Brain microvascular endothelial cell (primary cell): ENCODE results near the gene NPAS2.

Source experiments
- DNase-seq: peaks from one replicate; pipeline ENCODE4 v3.0.0-alpha.2; 2020
- H3K27ac ChIP-seq: fragments of 250-450 bp; sonication (Bioruptor Pico); 2 replicates; pipeline ENCODE4 v1.5.1; 2020; ENCODE audit warnings: mild to moderate bottlenecking, moderate library complexity
- H3K27me3 ChIP-seq: fragments of 250-450 bp; sonication (Bioruptor Pico); replicated peaks from 2 replicates; pipeline ENCODE4 v1.5.1; 2020; ENCODE audit warnings: mild to moderate bottlenecking
- H3K36me3 ChIP-seq: fragments of 250-450 bp; sonication (Bioruptor Pico); replicated peaks from 2 replicates; pipeline ENCODE4 v1.5.1; 2020; ENCODE audit warnings: mild to moderate bottlenecking
- H3K4me3 ChIP-seq: 2 replicates; pipeline ENCODE4 v1.5.1; 2011; ENCODE audit warnings: low read depth, mild to moderate bottlenecking, control low read depth, low read length, moderate library complexity
- CTCF ChIP-seq: IDR thresholded peaks from 2 replicates; pipeline ENCODE4 v1.5.1; 2011; ENCODE audit warnings: low read depth, mild to moderate bottlenecking, moderate library complexity, low read length, control low read depth, inconsistent platforms; ENCODE audit errors: missing control alignments
- in situ Hi-C: cut with HindIII; loops from 2 replicates; pipeline ENCODE4 v1.10.0; 2017; ENCODE audit warnings: low sequenced_read_pairs, low pct_ligation_motif_present

Gene NPAS2

GRCh38 chr2:100962366-100963025 lies 142.6 kb downstream of the NPAS2 start:
- in situ Hi-C loops = no loop called here
- TF ChIP-seq CTCF = no peak
- H3K27ac ChIP-seq = no peak overlapping the region
- H3K27me3 ChIP-seq = no peaks in the 10 kb centered on the region
- no peak overlapping the region for H3K4me3 ChIP-seq
- no peak for DNase-seq
- H3K36me3 ChIP-seq = peaks cover 2% of the 10 kb centered on the region

- in situ Hi-C loops = no loop called here
- DNase-seq = no peak
- Histone ChIP-seq H3K27me3 (no peaks in the 10 kb centered on the region), H3K36me3 (peaks cover 6% of the 10 kb centered on the region), H3K4me3 (no peak overlapping the region), H3K27ac (no peak overlapping the region)
- no peak for TF ChIP-seq CTCF
Measured at GRCh38 chr2:100963026-100963375, 143.1 kb downstream of the NPAS2 start.

GRCh38 chr2:100964222-100964621 lies 144.3 kb downstream of the NPAS2 start:
- no peak for TF ChIP-seq CTCF
- in situ Hi-C loops = no loop called here
- no peak for DNase-seq
- Histone ChIP-seq H3K27me3 (no peaks in the 10 kb centered on the region), H3K4me3 (no peak overlapping the region), H3K36me3 (peaks cover 11% of the 10 kb centered on the region), H3K27ac (no peak overlapping the region)

- peaks cover 15% of the 10 kb centered on the region for H3K36me3 ChIP-seq
- TF ChIP-seq CTCF = no peak
- no peak overlapping the region for H3K4me3 ChIP-seq
- H3K27me3 ChIP-seq = no peaks in the 10 kb centered on the region
- no peak overlapping the region for H3K27ac ChIP-seq
- in situ Hi-C loops = no loop called here
- no peak for DNase-seq
Measured at GRCh38 chr2:100964681-100965169, 144.8 kb downstream of the NPAS2 start.

GRCh38 chr2:100965596-100965995 lies 145.7 kb downstream of the NPAS2 start:
- no peak for DNase-seq
- TF ChIP-seq CTCF = no peak
- Histone ChIP-seq H3K36me3 (peaks cover 18% of the 10 kb centered on the region), H3K27ac (no peak overlapping the region), H3K27me3 (no peaks in the 10 kb centered on the region), H3K4me3 (no peak overlapping the region)
- in situ Hi-C loops = no loop called here

- no peak for TF ChIP-seq CTCF
- no peaks in the 10 kb centered on the region for H3K27me3 ChIP-seq
- peaks cover 30% of the 10 kb centered on the region for H3K36me3 ChIP-seq
- in situ Hi-C loops = no loop called here
- H3K4me3 ChIP-seq = no peak overlapping the region
- H3K27ac ChIP-seq = no peak overlapping the region
- no peak for DNase-seq
Measured at GRCh38 chr2:100967716-100968115, 147.8 kb downstream of the NPAS2 start.
